Measurements from ENCODE around the gene CXCL1. TPM values are rescaled to one million over a fixed set of nuclear protein-coding genes. Genes with fewer than 3 reads are reported as not detected.

CXCL1 gene
- total RNA-seq, 4 donors from 2014 or later = 0.84 to 2.7 (median 1.3) TPM; not detected in 1

GRCh38 chr4:73911746-73912145 lies 42.6 kb downstream of the CXCL1 start:
- no peaks in the 10 kb centered on the region for H3K36me3 ChIP-seq
- H3K4me3 ChIP-seq = no peak overlapping the region
- TF ChIP-seq EP300 (IDR thresholded peaks at IDR 0.05) (no peak), POLR2A (IDR thresholded peaks at IDR 0.05) (no peak), CTCF (IDR thresholded peaks at IDR 0.05) (no peak)
- H3K9me3 ChIP-seq = no peaks in the 10 kb centered on the region
- H3K27me3 ChIP-seq = no peaks in the 10 kb centered on the region
- no peaks in the 10 kb centered on the region for H3K4me1 ChIP-seq
- no peak for DNase-seq (ENCODE audit: low spot score in 2 of 2)
- H3K27ac ChIP-seq = no peak overlapping the region

GRCh38 chr4:73912191-73912590 lies 43.0 kb downstream of the CXCL1 start:
- H3K4me3 ChIP-seq = no peak overlapping the region
- peaks cover 0 to 1% (median 0%) of the 10 kb centered on the region in 4 donors for H3K4me1 ChIP-seq
- no peaks in the 10 kb centered on the region for H3K36me3 ChIP-seq
- WGBS, 2 donors = 0 to 26% methylated on average over 1 of the region's 1 CpG
- TF ChIP-seq EP300 (IDR thresholded peaks at IDR 0.05) = no peak
- TF ChIP-seq CTCF (IDR thresholded peaks at IDR 0.05) = no peak
- TF ChIP-seq POLR2A (IDR thresholded peaks at IDR 0.05) = no peak
- no peaks in the 10 kb centered on the region for H3K27me3 ChIP-seq
- no peak overlapping the region for H3K27ac ChIP-seq
- DNase-seq (ENCODE audit: low spot score in 2 of 2) = no peak
- H3K9me3 ChIP-seq = no peaks in the 10 kb centered on the region

GRCh38 chr4:73914071-73914470 lies 44.9 kb downstream of the CXCL1 start:
- no peak for DNase-seq (ENCODE audit: low spot score in 2 of 2)
- H3K4me3 ChIP-seq = no peak overlapping the region
- H3K27me3 ChIP-seq = no peaks in the 10 kb centered on the region
- H3K4me1 ChIP-seq = peaks cover 0 to 11% (median 0%) of the 10 kb centered on the region in 4 donors
- no peaks in the 10 kb centered on the region for H3K36me3 ChIP-seq
- H3K9me3 ChIP-seq = no peaks in the 10 kb centered on the region
- 64 to 75% methylated on average over 1 of the region's 1 CpG for WGBS, 2 donors
- no peak for TF ChIP-seq CTCF (IDR thresholded peaks at IDR 0.05)
- TF ChIP-seq EP300 (IDR thresholded peaks at IDR 0.05) = no peak
- TF ChIP-seq POLR2A (IDR thresholded peaks at IDR 0.05) = no peak
- H3K27ac ChIP-seq = no peak overlapping the region

GRCh38 chr4:73916172-73916925 lies 47.2 kb downstream of the CXCL1 start:
- Histone ChIP-seq H3K4me1 (peaks cover 0 to 11% (median 0%) of the 10 kb centered on the region in 4 donors), H3K4me3 (no peak overlapping the region), H3K9me3 (no peaks in the 10 kb centered on the region), H3K36me3 (no peaks in the 10 kb centered on the region), H3K27ac (no peak overlapping the region), H3K27me3 (no peaks in the 10 kb centered on the region)
- no peak for DNase-seq (ENCODE audit: low spot score in 2 of 2)
- TF ChIP-seq POLR2A (IDR thresholded peaks at IDR 0.05) (no peak), CTCF (IDR thresholded peaks at IDR 0.05) (no peak)
- WGBS, 2 donors = 98% methylated on average over 1 of the region's 1 CpG

GRCh38 chr4:73917081-73917501 lies 47.9 kb downstream of the CXCL1 start:
- whole genome bisulfite sequencing, 2 donors = 68 to 69% methylated on average over 2 of the region's 2 CpGs
- Histone ChIP-seq H3K36me3 (no peaks in the 10 kb centered on the region), H3K27me3 (no peaks in the 10 kb centered on the region), H3K9me3 (no peaks in the 10 kb centered on the region), H3K4me1 (peaks cover 0 to 11% (median 0%) of the 10 kb centered on the region in 4 donors), H3K4me3 (no peak overlapping the region), H3K27ac (no peak overlapping the region)
- TF ChIP-seq EP300 (IDR thresholded peaks at IDR 0.05) (peak in 1 of 2 donors; percentile 56), CTCF (IDR thresholded peaks at IDR 0.05) (no peak)
- DNase-seq (ENCODE audit: low spot score in 2 of 2) = no peak

Data from tibial nerve (tissue), 4 donors.